ENCODE results near the gene SLIT3. TPM values are rescaled to one million over a fixed set of nuclear protein-coding genes. Genes with fewer than 3 reads are reported as not detected.

Gene SLIT3
- total RNA-seq, 1 donor from 2014 or later = 70.0 TPM

- Histone ChIP-seq H3K36me3 (no peaks in the 10 kb centered on the region), H3K4me1 (peaks cover 11% of the 10 kb centered on the region), H3K4me3 (no peak overlapping the region), H3K9me3 (no peaks in the 10 kb centered on the region), H3K27me3 (no peaks in the 10 kb centered on the region), H3K27ac (no peak overlapping the region)
- ATAC-seq (peak; percentile 40), DNase-seq (no peak)
- no peak for TF ChIP-seq CTCF (IDR thresholded peaks at IDR 0.05)
- intact Hi-C loops (cut with DNase I) = no loop called here
Observed at GRCh38 chr5:169024421-169024820, 276.5 kb downstream of the SLIT3 start.

GRCh38 chr5:169022718-169023117 is 278.2 kb downstream of the SLIT3 start:
- no peak overlapping the region for H3K27ac ChIP-seq
- ATAC-seq = peak; percentile 58
- no peaks in the 10 kb centered on the region for H3K27me3 ChIP-seq
- no peak for TF ChIP-seq CTCF (IDR thresholded peaks at IDR 0.05)
- H3K36me3 ChIP-seq = no peaks in the 10 kb centered on the region
- intact Hi-C loops (cut with DNase I) = no loop called here
- no peak for DNase-seq
- no peaks in the 10 kb centered on the region for H3K4me1 ChIP-seq
- no peak overlapping the region for H3K4me3 ChIP-seq
- no peaks in the 10 kb centered on the region for H3K9me3 ChIP-seq

GRCh38 chr5:169020102-169020501 is 280.8 kb downstream of the SLIT3 start:
- H3K9me3 ChIP-seq = no peaks in the 10 kb centered on the region
- H3K27ac ChIP-seq = no peak overlapping the region
- no peaks in the 10 kb centered on the region for H3K36me3 ChIP-seq
- TF ChIP-seq CTCF (IDR thresholded peaks at IDR 0.05) = no peak
- no peak overlapping the region for H3K4me3 ChIP-seq
- DNase-seq (no peak), ATAC-seq (no peak)
- H3K4me1 ChIP-seq = no peaks in the 10 kb centered on the region
- no peaks in the 10 kb centered on the region for H3K27me3 ChIP-seq
- intact Hi-C loops (cut with DNase I) = no loop called here

GRCh38 chr5:169018925-169019324 is 282.0 kb downstream of the SLIT3 start:
- H3K36me3 ChIP-seq = no peaks in the 10 kb centered on the region
- H3K27me3 ChIP-seq = no peaks in the 10 kb centered on the region
- no peak overlapping the region for H3K4me3 ChIP-seq
- intact Hi-C loops (cut with DNase I) = no loop called here
- H3K9me3 ChIP-seq = no peaks in the 10 kb centered on the region
- H3K27ac ChIP-seq = no peak overlapping the region
- TF ChIP-seq CTCF (IDR thresholded peaks at IDR 0.05) = no peak
- DNase-seq (no peak), ATAC-seq (peak; percentile 62)
- H3K4me1 ChIP-seq = no peaks in the 10 kb centered on the region

- no peaks in the 10 kb centered on the region for H3K4me1 ChIP-seq
- no peaks in the 10 kb centered on the region for H3K9me3 ChIP-seq
- DNase-seq (no peak), ATAC-seq (no peak)
- no peak overlapping the region for H3K4me3 ChIP-seq
- H3K36me3 ChIP-seq = no peaks in the 10 kb centered on the region
- no peaks in the 10 kb centered on the region for H3K27me3 ChIP-seq
- no peak for TF ChIP-seq CTCF (IDR thresholded peaks at IDR 0.05)
- intact Hi-C loops (cut with DNase I) = no loop called here
- no peak overlapping the region for H3K27ac ChIP-seq
Observed at GRCh38 chr5:169015991-169016390, 284.9 kb downstream of the SLIT3 start.

GRCh38 chr5:169013846-169014245 is 287.1 kb downstream of the SLIT3 start:
- DNase-seq (no peak), ATAC-seq (no peak)
- no peak overlapping the region for H3K27ac ChIP-seq
- no peak overlapping the region for H3K4me3 ChIP-seq
- H3K4me1 ChIP-seq = no peaks in the 10 kb centered on the region
- H3K9me3 ChIP-seq = no peaks in the 10 kb centered on the region
- H3K36me3 ChIP-seq = no peaks in the 10 kb centered on the region
- TF ChIP-seq CTCF (IDR thresholded peaks at IDR 0.05) = no peak
- intact Hi-C loops (cut with DNase I) = no loop called here
- H3K27me3 ChIP-seq = no peaks in the 10 kb centered on the region

All from upper lobe of right lung (tissue), 1 donor.